Parathyroid adenoma (tissue), 2 donors: ENCODE data around the gene NEDD4.

Experiments
- H2AFZ ChIP-seq: fragments of 300-600 bp; sonication (generic); one replicate; pipeline ENCODE4 v1.7.0; 2017; ENCODE audit warnings: antibody characterized with exemption, mild to moderate bottlenecking
- H3K27ac ChIP-seq: fragments of 300-600 bp; sonication (generic); one replicate; pipeline ENCODE4 v1.7.0; 2017
- H3K27me3 ChIP-seq: fragments of 300-600 bp; sonication (generic); one replicate; pipeline ENCODE4 v1.7.0; 2017; ENCODE audit warnings: low read length; ENCODE audit not compliant: control insufficient read depth, insufficient read depth
- H3K36me3 ChIP-seq: fragments of 300-600 bp; sonication (generic); one replicate; pipeline ENCODE4 v1.7.0; 2017; ENCODE audit warnings: low read length; ENCODE audit not compliant: control insufficient read depth, insufficient read depth
- H3K4me1 ChIP-seq: fragments of 300-600 bp; sonication (generic); one replicate; pipeline ENCODE4 v1.7.0; 2017; ENCODE audit warnings: control low read depth
- H3K4me2 ChIP-seq: fragments of 300-600 bp; sonication (generic); one replicate; pipeline ENCODE4 v1.7.0; 2017; ENCODE audit warnings: low read length
- H3K4me3 ChIP-seq: fragments of 300-600 bp; sonication (generic); one replicate; pipeline ENCODE4 v1.7.0; 2017; ENCODE audit warnings: low read depth, low read length
- H3K79me2 ChIP-seq: fragments of 300-600 bp; sonication (generic); one replicate; pipeline ENCODE4 v1.7.0; 2017; ENCODE audit warnings: control low read depth
- H3K9ac ChIP-seq: fragments of 300-600 bp; sonication (generic); one replicate; pipeline ENCODE4 v1.7.0; 2017; ENCODE audit warnings: mild to moderate bottlenecking
- H3K9me3 ChIP-seq: fragments of 300-600 bp; sonication (generic); one replicate; pipeline ENCODE4 v1.7.0; 2017; ENCODE audit warnings: low read length; ENCODE audit not compliant: control insufficient read depth
- CTCF ChIP-seq: fragments of 300-600 bp; sonication (generic); IDR thresholded peaks from one replicate; pipeline ENCODE4 v1.7.0; 2017; ENCODE audit warnings: antibody characterized with exemption, mild to moderate bottlenecking
- donor health status: primary hyperparathyroidism.

NEDD4 gene

DNA sequence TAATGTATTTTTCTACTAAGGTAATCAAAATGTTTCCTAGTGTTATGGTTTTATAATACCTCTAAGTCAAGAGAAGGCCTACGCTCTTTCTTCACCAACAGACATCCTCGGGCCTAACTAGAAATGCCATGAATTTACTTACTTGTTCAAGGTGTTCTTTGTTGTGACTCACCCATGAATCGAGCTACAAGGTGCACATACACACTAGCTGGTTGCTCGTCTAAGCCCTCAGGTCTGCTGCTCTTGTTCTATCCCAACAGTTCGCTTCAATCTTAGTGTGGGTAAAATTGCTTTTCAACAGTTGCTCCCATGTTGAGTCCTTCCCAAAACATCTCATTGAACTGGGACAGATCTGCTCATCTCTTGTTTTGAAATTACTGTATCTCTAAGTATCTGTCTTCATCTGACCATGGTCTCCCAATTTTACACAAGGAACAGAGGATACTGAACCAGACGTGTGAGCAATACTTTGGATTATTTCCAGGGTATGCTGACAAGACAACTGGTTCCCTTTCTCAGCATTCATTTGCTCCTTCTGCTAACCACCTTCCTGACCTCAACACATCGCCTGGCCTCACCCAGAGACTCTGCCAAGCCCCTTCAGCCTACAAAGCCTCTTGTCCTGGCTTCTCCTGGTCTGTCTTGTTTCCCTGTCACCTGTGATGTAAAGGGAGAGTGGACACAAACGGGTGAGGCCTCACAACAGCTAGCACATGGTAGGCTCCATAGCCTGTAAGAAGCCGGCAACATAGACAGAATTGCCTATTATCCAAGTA is 84.2 kb downstream of the NEDD4 start:
- Histone ChIP-seq H3K27me3 (no peaks in the 10 kb centered on the region), H3K4me2 (no peak overlapping the region), H3K4me1 (no peaks in the 10 kb centered on the region), H3K36me3 (no peaks in the 10 kb centered on the region), H3K9me3 (no peaks in the 10 kb centered on the region), H3K27ac (no peak overlapping the region), H3K79me2 (no peaks in the 10 kb centered on the region), H3K9ac (no peak overlapping the region), H3K4me3 (no peak overlapping the region), H2AFZ (no peak overlapping the region)
- TF ChIP-seq CTCF: no peak

DNA sequence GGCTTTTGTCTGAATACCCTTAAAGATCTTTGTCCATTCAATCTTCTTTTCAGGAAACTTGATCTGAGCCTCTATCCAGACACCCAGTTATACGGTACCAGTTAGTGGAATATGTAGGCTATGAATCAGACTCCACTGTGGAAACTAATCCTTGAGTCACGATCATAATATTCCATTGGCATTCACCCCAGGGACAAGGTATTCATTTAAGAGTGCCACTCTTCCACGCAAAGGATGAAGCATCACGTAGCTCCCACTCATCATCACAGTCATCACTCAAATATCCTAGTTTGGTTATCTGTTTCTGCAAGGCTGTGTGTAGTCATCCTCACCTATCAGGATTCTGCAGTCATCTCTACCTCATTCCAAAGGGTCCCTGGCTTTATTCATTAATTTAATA is 85.6 kb downstream of the NEDD4 start:
- Histone ChIP-seq H3K4me1 (no peaks in the 10 kb centered on the region), H3K4me2 (no peak overlapping the region), H3K36me3 (no peaks in the 10 kb centered on the region), H3K9me3 (no peaks in the 10 kb centered on the region), H3K27me3 (no peaks in the 10 kb centered on the region), H3K9ac (no peak overlapping the region), H3K27ac (no peak overlapping the region), H3K4me3 (no peak overlapping the region), H2AFZ (no peak overlapping the region), H3K79me2 (no peaks in the 10 kb centered on the region)
- TF ChIP-seq CTCF: no peak

DNA sequence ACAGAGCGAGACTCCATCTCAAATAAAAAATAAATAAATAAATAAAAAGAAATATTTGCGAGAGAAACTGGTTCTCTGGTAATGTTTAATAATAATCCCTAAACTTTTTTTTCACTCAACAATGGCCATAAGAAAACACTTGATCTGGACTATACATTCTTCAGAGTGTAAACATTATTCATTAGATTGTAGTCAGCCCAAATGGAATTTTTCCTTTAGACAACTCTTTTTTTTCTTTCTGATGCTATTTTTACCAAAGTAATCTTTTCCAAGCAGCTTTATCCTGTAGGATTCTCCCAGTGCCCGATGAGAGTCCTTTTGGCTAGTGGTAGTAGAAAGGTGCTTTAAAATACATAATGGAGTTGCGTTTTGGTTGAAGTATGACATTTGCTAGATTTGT is 90.4 kb downstream of the NEDD4 start:
- no peaks in the 10 kb centered on the region for H3K4me1 ChIP-seq

DNA sequence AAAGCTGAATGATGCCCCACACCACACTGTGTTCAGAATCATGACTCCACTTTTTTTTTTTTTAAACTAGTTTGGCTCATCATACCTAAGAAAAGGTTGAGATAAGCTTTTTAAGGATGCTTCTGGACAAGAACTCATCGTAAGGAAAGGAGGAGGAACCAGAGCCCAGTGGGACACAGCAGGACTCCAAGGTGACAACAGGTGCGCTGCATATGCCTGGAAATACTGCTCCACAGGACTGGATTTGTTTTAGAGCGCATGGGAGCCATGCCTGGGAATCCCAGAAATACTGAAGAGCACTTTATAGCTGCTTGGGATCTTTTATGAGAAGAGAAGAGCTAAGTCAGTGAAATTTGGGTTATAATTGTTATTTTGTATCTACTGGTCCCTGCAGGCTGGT is 93.4 kb downstream of the NEDD4 start:
- Histone ChIP-seq H3K4me1 (peaks cover 13% of the 10 kb centered on the region), H3K4me3 (no peak overlapping the region), H3K27me3 (no peaks in the 10 kb centered on the region), H3K9ac (no peak overlapping the region), H3K9me3 (no peaks in the 10 kb centered on the region), H3K79me2 (no peaks in the 10 kb centered on the region), H3K4me2 (no peak overlapping the region), H3K36me3 (no peaks in the 10 kb centered on the region), H2AFZ (no peak overlapping the region), H3K27ac (no peak overlapping the region)
- TF ChIP-seq CTCF: no peak

More for the DNA sequence above, 90.4 kb downstream of the NEDD4 start:
- no peak overlapping the region for H3K4me3 ChIP-seq
- no peaks in the 10 kb centered on the region for H3K36me3 ChIP-seq
- H2AFZ ChIP-seq: no peak overlapping the region
- no peaks in the 10 kb centered on the region for H3K27me3 ChIP-seq
- H3K27ac ChIP-seq: no peak overlapping the region
- TF ChIP-seq CTCF: no peak
- no peak overlapping the region for H3K4me2 ChIP-seq
- H3K79me2 ChIP-seq: no peaks in the 10 kb centered on the region
- no peaks in the 10 kb centered on the region for H3K9me3 ChIP-seq
- H3K9ac ChIP-seq: no peak overlapping the region

- Histone ChIP-seq H3K79me2 (no peaks in the 10 kb centered on the region), H3K4me3 (no peak overlapping the region), H3K36me3 (no peaks in the 10 kb centered on the region), H2AFZ (no peak overlapping the region), H3K4me2 (no peak overlapping the region), H3K9ac (no peak overlapping the region), H3K9me3 (no peaks in the 10 kb centered on the region), H3K27me3 (no peaks in the 10 kb centered on the region), H3K27ac (no peak overlapping the region), H3K4me1 (peaks cover 13% of the 10 kb centered on the region)
- no peak for TF ChIP-seq CTCF
These were observed 93.9 kb downstream of the NEDD4 start for GRCh38 chr15:55899537-55899936.
